ENCODE results near the gene TANGO6.
"Not testable (repeated sequence)": the region's sequence is repeated elsewhere in the genome, so short reads cannot be mapped to it uniquely, and the experiment has no call there.

TANGO6 gene

DNA sequence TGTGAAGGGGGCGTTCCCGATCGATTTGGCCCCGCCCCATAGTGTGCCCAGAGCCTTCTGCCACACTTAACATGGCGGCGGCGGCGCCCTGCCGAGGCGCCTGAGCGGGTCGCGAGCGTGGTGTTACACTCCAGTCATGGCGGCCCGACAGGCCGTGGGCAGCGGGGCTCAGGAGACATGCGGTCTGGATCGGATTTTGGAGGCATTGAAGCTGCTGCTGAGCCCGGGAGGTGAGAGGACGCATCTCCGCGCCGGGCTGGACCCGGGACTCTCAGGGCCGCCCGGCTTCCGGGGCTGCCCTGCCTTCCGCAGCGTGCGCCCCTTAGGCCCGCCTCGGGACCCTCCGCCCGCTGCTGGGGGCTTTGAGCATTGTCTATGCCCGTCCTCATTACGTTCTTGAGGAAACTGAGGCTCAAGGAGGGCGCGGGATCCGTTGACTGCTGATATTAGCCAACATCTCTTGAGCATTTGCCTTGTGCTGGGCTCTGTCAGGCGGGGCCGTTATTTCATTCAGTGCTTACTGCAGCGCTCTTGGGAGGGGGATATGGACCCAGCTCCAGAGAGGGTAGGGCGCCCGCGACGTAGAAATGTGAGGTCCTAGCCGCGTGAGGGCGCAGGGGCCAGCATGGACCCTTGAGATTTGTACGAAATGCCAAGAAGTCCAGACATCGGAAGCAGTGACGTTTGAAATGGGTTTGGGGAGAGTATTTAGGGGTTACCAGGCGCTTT is at the start of gene TANGO6:
Gene TANGO6 (plus strand): TSS at position 50 of the 729 bp plus-strand sequence. CDS start 87 bp downstream, at position 137.
- peak; percentile 81 to 93 (median 90) for DNase-seq

GRCh38 chr16:68798398-68798797 is 44.9 kb upstream of the TANGO6 start:
- no peak for DNase-seq

- DNase-seq, result peak in 4 of 6 experiments; percentile 1 to 30 (median 14)
Observed at GRCh38 chr16:68800257-68800875, 43.0 kb upstream of the TANGO6 start.

DNA sequence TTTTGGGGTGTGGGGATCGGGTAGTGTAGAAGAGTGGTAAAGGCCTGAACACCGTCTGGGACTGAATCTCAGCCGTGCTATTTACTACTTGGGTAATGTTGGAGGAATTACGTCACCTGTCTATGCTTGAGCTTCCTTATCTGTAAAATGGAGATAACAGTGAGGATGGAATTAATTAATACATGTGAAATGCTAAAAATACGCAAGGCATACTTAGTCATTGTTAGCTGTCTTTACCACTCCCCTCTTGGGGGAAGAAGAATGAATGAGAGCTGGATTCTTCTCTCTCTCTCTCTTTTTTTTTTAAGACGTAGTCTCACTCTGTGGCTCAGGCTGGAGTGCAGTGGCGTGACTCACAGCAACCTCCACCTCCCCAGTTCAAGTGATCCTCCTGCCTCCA is 41.1 kb upstream of the TANGO6 start:
- DNase-seq, result no peak

- DNase-seq, result no peak
Observed at GRCh38 chr16:68806422-68806821, 36.9 kb upstream of the TANGO6 start.

- no peak for DNase-seq
Observed at GRCh38 chr16:68806981-68807380, 36.4 kb upstream of the TANGO6 start.

DNA sequence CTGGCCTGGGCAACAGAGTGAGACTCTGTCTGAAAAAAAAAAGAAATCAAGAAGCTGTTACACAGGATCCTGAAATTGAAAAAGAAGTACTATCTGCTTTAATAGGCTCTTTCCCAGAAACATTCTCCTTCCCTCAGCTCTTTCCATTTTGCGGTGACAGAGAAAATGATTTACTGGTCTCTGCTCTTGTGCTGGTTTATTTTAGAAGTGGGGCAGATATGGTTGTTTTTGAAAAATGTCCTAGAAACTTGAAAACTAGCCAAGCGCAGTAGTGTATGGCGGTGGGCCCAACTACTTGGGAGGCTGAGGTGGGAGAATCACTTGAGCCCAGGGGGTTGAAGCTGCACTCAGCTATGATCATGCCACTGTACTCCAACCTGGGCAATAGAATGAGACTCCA is 28.8 kb upstream of the TANGO6 start:
- DNase-seq, result no peak

DNA sequence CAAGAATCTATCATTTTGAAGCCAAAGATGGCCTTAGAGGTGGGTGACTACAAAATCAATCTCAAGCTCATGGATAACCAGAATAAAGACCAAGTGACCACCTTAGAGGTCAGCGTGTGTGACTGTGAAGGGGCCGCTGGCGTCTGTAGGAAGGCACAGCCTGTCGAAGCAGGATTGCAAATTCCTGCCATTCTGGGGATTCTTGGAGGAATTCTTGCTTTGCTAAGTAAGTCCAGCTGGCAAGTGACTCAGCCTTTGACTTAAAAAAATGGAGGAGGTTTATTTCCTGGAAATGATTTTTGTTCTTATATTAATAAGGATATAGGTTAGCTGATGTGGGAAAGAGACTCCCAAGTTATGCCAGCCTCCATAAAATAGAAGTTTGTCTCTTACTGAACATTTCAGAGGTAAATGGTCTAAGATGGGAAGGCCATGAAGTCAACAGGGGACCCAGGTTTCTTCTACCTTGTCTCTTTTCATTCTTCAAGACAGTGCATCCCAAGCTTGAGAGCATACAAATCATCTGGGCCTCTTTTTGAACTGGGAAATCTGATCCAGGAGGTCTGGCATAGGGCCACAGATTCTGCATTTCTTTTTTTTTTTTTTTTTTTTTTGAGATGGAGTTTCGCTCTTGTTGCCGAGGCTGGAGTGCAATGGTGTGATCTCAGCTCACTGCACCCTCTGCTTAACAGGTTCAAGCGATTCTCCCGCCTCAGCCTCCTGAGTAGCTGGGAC is 19.8 kb upstream of the TANGO6 start:
- DNase-seq, result no peak

GRCh38 chr16:68825427-68825826 is 17.9 kb upstream of the TANGO6 start:
- no peak for DNase-seq

DNA sequence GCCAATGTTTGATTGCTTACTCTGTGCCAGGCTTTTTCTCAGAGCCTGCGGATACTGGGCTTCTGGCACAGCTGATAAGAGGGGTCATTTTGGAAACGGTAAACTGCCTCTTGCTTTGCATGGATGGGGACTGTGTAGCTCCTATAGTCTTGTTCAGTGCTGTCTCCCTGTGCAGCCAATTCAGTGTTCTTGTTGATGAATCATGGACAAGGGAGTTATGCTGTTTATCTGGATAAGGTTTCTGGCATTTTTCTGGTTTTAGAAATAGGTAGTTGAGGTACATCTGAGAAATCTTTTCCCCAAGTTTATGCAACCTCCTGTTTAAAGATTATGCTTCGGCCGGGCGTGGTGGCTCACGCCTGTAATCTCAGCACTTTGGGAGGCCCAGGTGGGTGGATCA is 16.7 kb upstream of the TANGO6 start:
- no peak for DNase-seq

DNA sequence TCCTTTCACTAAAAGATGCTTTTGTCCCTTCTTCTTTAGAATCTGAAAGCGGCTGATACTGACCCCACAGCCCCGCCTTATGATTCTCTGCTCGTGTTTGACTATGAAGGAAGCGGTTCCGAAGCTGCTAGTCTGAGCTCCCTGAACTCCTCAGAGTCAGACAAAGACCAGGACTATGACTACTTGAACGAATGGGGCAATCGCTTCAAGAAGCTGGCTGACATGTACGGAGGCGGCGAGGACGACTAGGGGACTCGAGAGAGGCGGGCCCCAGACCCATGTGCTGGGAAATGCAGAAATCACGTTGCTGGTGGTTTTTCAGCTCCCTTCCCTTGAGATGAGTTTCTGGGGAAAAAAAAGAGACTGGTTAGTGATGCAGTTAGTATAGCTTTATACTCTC is 10.1 kb upstream of the TANGO6 start:
- DNase-seq, result no peak

DNA sequence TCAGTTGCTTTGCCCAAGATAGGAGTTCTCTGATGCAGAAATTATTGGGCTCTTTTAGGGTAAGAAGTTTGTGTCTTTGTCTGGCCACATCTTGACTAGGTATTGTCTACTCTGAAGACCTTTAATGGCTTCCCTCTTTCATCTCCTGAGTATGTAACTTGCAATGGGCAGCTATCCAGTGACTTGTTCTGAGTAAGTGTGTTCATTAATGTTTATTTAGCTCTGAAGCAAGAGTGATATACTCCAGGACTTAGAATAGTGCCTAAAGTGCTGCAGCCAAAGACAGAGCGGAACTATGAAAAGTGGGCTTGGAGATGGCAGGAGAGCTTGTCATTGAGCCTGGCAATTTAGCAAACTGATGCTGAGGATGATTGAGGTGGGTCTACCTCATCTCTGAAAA is 8.8 kb upstream of the TANGO6 start:
- no peak for DNase-seq

- no peak for DNase-seq
Observed at GRCh38 chr16:68835970-68836369, 7.4 kb upstream of the TANGO6 start.

DNA sequence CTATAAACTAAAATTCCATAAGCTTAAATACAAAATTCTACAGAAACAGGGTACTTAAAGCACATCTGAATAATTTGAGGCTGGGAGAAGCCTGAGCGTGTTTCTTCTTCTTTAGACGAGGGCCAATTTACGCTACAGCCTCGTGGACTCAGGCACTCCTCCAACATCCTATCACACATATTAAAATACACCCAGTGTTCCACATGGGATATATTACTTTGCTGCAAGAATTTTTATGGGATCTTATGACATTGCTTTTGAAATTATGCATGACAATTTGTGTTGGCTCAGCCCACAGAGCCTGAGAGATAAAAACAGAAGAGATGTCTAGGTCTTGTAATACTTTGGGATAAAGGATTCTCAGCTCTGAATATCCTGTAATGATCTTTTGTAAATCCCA is 3.5 kb upstream of the TANGO6 start:
- DNase-seq, result no peak

DNA sequence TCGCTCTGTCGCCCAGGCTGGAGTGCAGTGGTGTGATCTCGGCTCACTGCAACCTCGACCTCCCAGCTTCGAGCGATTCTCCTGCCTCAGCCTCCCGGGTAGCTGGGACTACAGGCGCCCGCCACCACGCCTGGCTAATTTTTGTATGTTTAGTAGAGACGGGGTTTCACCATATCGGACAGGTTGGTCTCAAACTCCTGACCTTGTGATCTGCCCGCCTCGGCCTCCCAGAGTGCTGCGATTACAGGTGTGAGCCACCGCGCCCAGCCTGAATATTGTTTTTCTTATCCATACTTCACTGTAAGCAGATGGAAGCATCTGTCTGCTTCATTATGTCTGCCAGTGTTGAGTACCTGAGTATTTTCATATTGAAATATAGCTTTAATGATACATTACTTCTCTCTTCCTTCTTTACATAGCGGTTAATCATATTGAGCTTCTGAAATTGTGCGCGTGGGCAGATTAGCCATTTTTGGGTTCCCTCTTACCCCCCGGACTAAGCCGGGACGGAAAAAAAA is 308 bp upstream of the TANGO6 start:
- DNase-seq, result not testable (repeated sequence)

DNA sequence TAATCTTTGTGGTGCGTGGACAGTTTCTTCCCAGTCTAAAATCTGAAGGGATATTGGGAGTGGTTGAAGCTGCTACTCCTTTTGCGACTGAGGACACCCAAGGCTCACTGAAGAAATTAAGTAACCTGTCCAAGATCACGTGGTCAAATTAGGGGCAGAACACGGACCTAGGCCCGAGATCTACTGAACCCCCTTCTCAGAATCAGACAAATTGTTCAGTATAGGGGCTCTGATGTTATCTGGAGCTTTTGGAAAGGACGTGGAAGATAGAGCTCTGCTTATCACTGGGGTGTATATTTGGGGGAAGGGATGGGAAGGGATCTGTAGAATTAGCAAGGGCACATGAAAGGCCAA is 857 bp downstream of the TANGO6 start:
- no peak for DNase-seq

DNA sequence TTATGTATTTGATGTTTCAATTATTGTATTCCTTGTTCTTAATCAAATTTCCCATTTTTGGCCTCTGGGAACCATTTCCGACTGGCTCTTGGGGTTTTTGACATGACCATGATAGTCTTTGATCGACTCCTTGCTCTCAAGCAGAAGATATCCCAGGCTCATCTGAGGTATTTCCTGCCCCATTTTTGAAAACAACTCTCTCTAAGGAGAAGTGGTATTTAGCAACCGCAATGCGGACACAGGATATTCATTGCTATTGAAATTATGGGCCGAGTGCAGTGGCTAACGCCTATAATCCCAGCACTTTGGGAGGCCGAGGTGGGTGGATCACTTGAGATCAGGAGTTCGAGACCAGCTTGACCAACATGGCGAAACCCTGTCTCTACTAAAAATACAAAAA is 5.5 kb downstream of the TANGO6 start:
- no peak for DNase-seq

DNA sequence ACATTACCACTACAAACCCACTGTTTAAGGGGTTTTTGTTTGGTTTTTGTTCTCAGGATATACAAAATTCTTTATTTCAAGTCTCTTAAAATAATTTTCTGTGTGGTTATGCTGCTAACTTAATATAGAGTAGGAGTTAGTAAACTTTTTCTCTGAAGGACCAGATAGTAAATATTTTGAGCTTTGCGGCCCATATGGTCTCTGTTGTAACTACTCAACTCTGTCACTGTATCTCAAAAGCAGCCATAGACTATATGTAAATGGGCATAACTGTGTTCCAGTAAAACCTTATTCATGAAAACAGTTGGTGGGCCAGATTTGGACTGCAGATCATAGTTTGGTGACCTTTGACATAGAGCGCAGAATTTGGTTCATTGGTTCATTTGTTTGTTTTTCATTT is 7.2 kb downstream of the TANGO6 start:
- DNase-seq, result no peak

DNA sequence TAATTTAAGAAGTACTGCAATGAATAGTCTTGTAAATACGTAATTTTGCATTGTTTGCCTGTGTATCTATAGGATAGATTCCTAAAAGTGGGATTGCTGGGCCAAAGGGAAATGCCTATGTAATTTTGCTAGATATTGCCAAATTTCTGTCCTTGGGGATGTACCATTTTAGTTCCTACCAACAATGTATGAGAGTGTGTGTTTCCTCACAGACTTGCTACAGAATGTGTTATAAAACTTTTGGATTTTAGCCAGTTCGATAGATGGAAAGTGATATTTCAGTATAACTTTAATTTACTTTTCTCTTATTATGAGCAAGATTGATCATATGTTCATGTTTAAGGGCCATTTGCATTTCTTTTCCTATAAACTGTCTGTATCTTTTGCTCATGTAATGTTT is 8.3 kb downstream of the TANGO6 start:
- no peak for DNase-seq

- no peak for DNase-seq
Observed at GRCh38 chr16:68857479-68857878, 14.1 kb downstream of the TANGO6 start.

DNA sequence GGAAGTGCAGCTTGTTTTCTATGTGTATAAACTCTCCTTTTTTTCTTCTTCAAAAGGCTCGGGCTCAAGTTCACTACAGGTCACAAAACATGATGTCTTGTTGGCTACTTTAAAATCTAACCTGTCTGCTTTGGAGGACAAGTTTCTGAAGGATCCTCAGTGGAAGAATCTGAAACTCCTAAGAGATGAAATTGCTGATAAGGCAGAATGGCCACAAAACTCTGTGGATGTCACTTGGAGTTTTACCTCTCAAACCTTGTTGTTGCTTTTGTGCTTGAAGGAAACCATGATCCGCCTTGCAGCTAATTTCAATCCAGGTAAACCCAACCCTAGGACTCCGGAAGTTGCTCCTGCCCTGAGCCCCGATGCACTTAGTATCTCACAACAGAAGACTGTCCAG is 16.5 kb downstream of the TANGO6 start:
- no peak for DNase-seq

- no peak for DNase-seq
Observed at GRCh38 chr16:68860978-68861892, 17.9 kb downstream of the TANGO6 start.

DNA sequence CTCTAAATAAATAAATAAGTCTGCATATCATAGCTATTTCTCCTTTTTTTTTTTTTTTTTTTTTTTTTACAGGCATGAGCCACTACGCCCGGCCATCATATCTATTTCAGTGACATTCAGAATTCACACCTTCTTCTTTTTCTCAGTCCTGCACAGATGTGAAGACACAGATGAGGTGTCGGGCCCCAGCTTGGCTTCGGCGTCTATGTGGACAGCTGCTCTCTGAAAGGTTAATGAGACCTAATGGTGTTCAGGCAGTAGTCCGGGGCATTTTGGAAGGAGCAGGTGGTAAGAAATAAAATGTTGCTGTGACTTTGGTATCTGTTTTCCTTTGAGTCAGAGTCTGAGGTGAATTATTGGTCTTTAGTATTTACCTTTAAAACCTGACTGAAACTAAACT is 23.6 kb downstream of the TANGO6 start:
- no peak for DNase-seq

All from stimulated activated naive CD4-positive, alpha-beta T cell (primary cell).